Cerebellar cortex (tissue), 1 donor: Measurements from ENCODE around the gene JAK1.

Experiments used
- DNase-seq: peaks from one replicate; pipeline ENCODE4 v3.0.0-alpha.2; 2015; ENCODE audit warnings: low spot score

Gene JAK1

GRCh38 chr1:64892576-64893573 lies 73.5 kb downstream of the JAK1 start:
- DNase-seq, result no peak

GRCh38 chr1:64891448-64891825 lies 74.9 kb downstream of the JAK1 start:
- no peak for DNase-seq

GRCh38 chr1:64890699-64891447 lies 75.5 kb downstream of the JAK1 start:
- DNase-seq, result no peak

GRCh38 chr1:64887689-64888217 lies 78.6 kb downstream of the JAK1 start:
- no peak for DNase-seq

GRCh38 chr1:64886877-64887276 lies 79.5 kb downstream of the JAK1 start:
- no peak for DNase-seq

- no peak for DNase-seq
These were observed 80.7 kb downstream of the JAK1 start for GRCh38 chr1:64885648-64886047.

GRCh38 chr1:64884261-64885040 lies 81.9 kb downstream of the JAK1 start:
- DNase-seq, result no peak

- no peak for DNase-seq
These were observed 83.6 kb downstream of the JAK1 start for GRCh38 chr1:64882574-64883255.

- no peak for DNase-seq
These were observed 85.1 kb downstream of the JAK1 start for GRCh38 chr1:64881281-64881680.

- no peak for DNase-seq
These were observed 85.9 kb downstream of the JAK1 start for GRCh38 chr1:64880449-64880848.

- no peak for DNase-seq
These were observed 87.3 kb downstream of the JAK1 start for GRCh38 chr1:64878931-64879611.

GRCh38 chr1:64878090-64878489 lies 88.3 kb downstream of the JAK1 start:
- DNase-seq, result no peak

- no peak for DNase-seq
These were observed 88.8 kb downstream of the JAK1 start for GRCh38 chr1:64877598-64877997.

- DNase-seq, result no peak
These were observed 89.2 kb downstream of the JAK1 start for GRCh38 chr1:64877151-64877550.

GRCh38 chr1:64875606-64876005 lies 90.7 kb downstream of the JAK1 start:
- no peak for DNase-seq

- DNase-seq, result no peak
These were observed 91.2 kb downstream of the JAK1 start for GRCh38 chr1:64875101-64875500.

- DNase-seq, result no peak
These were observed 91.7 kb downstream of the JAK1 start for GRCh38 chr1:64874666-64875065.

GRCh38 chr1:64873576-64873975 lies 92.8 kb downstream of the JAK1 start:
- no peak for DNase-seq

GRCh38 chr1:64872067-64872466 lies 94.3 kb downstream of the JAK1 start:
- DNase-seq, result no peak

- DNase-seq, result no peak
These were observed 95.1 kb downstream of the JAK1 start for GRCh38 chr1:64871256-64871655.

GRCh38 chr1:64867266-64867665 lies 99.1 kb downstream of the JAK1 start:
- DNase-seq, result no peak
